HCT116 (cell line): ENCODE results near the gene LTBP1. TPM values are rescaled to one million over a fixed set of nuclear protein-coding genes. Genes with fewer than 3 reads are reported as not detected.

ENCODE experiments used
- ATAC-seq: fragments of 200-7000 bp; cut with Tn5 transposase; 2 replicates; pipeline ENCODE4 v1.9.1; 2020; ENCODE audit warnings: mild to moderate bottlenecking, moderate library complexity
- BruUV-seq: library from RNA; stranded (reverse); fragments of 400-500 nt; replicated peaks from 2 replicates; lab custom pipeline; 2021; lab: Mats Ljungman, UMichigan
- CTCF ChIA-PET: fragments of 300-600 bp; sonication (Branson Sonifier 250); formaldehyde crosslinking; loops from one replicate; lab custom pipeline; 2021; ENCODE audit warnings: antibody characterized with exemption; lab: Charles Lee
- POLR2A ChIA-PET: fragments of 300-600, 350-600 bp; sonication (Branson Sonifier 250); formaldehyde crosslinking; loops from one replicate; lab custom pipeline; 2021; ENCODE audit warnings: antibody characterized with exemption; lab: Charles Lee
- RAD21 ChIA-PET, 2 experiments: fragments of 300-600 bp; sonication (Branson Sonifier 250); formaldehyde crosslinking; loops; one replicate each; lab custom pipeline; 2023; ENCODE audit warnings: low total read pairs in 2 of 2; ENCODE audit not compliant: uncharacterized antibody in 2 of 2, unreplicated experiment in 2 of 2, low non-redundant PET in 1 of 2; lab: Charles Lee
- DNase-seq: peaks from one replicate; pipeline ENCODE4 v3.0.0-alpha.2; 2010; ENCODE audit warnings: low read depth, low spot score
- H2AFZ ChIP-seq: fragments of 200-600 bp; shearing (Covaris generic), sonication (generic); 2 replicates; pipeline ENCODE4 v1.6.1; 2017; ENCODE audit warnings: low read depth, mixed run types, mixed read lengths, antibody characterized with exemption, low read length; ENCODE audit not compliant: poor library complexity, severe bottlenecking
- H3K27ac ChIP-seq: 2 replicates; pipeline ENCODE4 v1.5.1; 2012; ENCODE audit warnings: low read depth, low read length
- H3K27me3 ChIP-seq: fragments of 200-600 bp; sonication (generic); 2 replicates; pipeline ENCODE4 v1.6.1; 2016; ENCODE audit warnings: mixed run types, low read length, mixed read lengths; ENCODE audit not compliant: insufficient read depth
- H3K36me3 ChIP-seq, 2 experiments: fragments of 200-500 bp in 1 of 2; fragments of 200-600 bp in 1 of 2; sonication (Bioruptor generic) in 1 of 2; sonication (generic) in 1 of 2; 2 replicates each; pipeline versions ENCODE4 v1.5.1 to v1.6.1; 2014 to 2016; ENCODE audit warnings: low read length in 2 of 2, inconsistent platforms in 1 of 2, mixed read lengths in 1 of 2, mixed run types in 1 of 2; ENCODE audit not compliant: insufficient read depth in 2 of 2, control insufficient read depth in 1 of 2
- H3K4me1 ChIP-seq, 2 experiments: fragments of 200-600 bp in 1 of 2; sonication (generic) in 1 of 2; 2 replicates each; pipeline versions ENCODE4 v1.5.1 to v1.6.1; 2012 to 2017; ENCODE audit warnings: low read length in 2 of 2, inconsistent platforms in 1 of 2, mild to moderate bottlenecking in 1 of 2, mixed read lengths in 1 of 2, mixed run types in 1 of 2, moderate library complexity in 1 of 2; ENCODE audit not compliant: insufficient read depth in 2 of 2, control insufficient read depth in 1 of 2
- H3K4me2 ChIP-seq: fragments of 200-600 bp; sonication (generic); 2 replicates; pipeline ENCODE4 v1.6.1; 2017; ENCODE audit warnings: mixed run types, low read length, mixed read lengths
- H3K4me3 ChIP-seq, 2 experiments: fragments of 200-600 bp in 1 of 2; sonication (generic) in 1 of 2; replicated peaks in 1 of 2; 2 replicates each; pipeline ENCODE4 v1.5.1; 2011 to 2016; ENCODE audit warnings: low read length in 2 of 2, control low read depth in 1 of 2, low read depth in 1 of 2, mild to moderate bottlenecking in 1 of 2, mixed read lengths in 1 of 2, mixed run types in 1 of 2
- H3K79me2 ChIP-seq: fragments of 200-600 bp; sonication (generic); 2 replicates; pipeline ENCODE4 v1.6.1; 2017; ENCODE audit warnings: mild to moderate bottlenecking, mixed run types, low read length, moderate library complexity, mixed read lengths; ENCODE audit not compliant: insufficient read depth
- H3K9ac ChIP-seq: fragments of 200-600 bp; sonication (generic); 2 replicates; pipeline ENCODE4 v1.6.1; 2016; ENCODE audit warnings: low read length, mixed read lengths
- H3K9me2 ChIP-seq: fragments of 200-600 bp; sonication (generic), shearing (Covaris generic); 2 replicates; pipeline ENCODE4 v1.6.1; 2017; ENCODE audit warnings: mixed run types, mild to moderate bottlenecking, moderate library complexity; ENCODE audit not compliant: insufficient read depth
- H3K9me3 ChIP-seq, 2 experiments: fragments of 200-500 bp in 1 of 2; fragments of 200-600 bp in 1 of 2; sonication (Bioruptor generic) in 1 of 2; sonication (generic) in 1 of 2; 2 replicates each; pipeline ENCODE4 v1.6.1; 2014 to 2017; ENCODE audit warnings: low read length in 2 of 2, mixed read lengths in 2 of 2, inconsistent platforms in 1 of 2, low read depth in 1 of 2, mild to moderate bottlenecking in 1 of 2, mixed run types in 1 of 2, moderate library complexity in 1 of 2; ENCODE audit not compliant: control insufficient read depth in 1 of 2, insufficient read depth in 1 of 2
- H4K20me1 ChIP-seq: fragments of 200-600 bp; sonication (generic), shearing (Covaris generic); 2 replicates; pipeline ENCODE4 v1.6.1; 2017; ENCODE audit warnings: mixed run types, mild to moderate bottlenecking, moderate library complexity; ENCODE audit not compliant: insufficient read depth
- CBX3 ChIP-seq: IDR thresholded peaks from 2 replicates; pipeline ENCODE4 v1.6.1; 2012; ENCODE audit warnings: low read depth
- EGR1 ChIP-seq: IDR thresholded peaks from 2 replicates; pipeline ENCODE4 v1.6.1; 2012; ENCODE audit warnings: low read depth
- ELF1 ChIP-seq: IDR thresholded peaks from 2 replicates; pipeline ENCODE4 v1.6.1; 2012; ENCODE audit warnings: low read depth, borderline replicate concordance
- EZH2 ChIP-seq: fragments of 200-600 bp; sonication (generic); IDR thresholded peaks from 2 replicates; pipeline ENCODE4 v1.6.1; 2017; ENCODE audit warnings: antibody characterized with exemption, mixed run types
- EZH2phosphoT487 ChIP-seq: fragments of 200-600 bp; IDR thresholded peaks from 2 replicates; pipeline ENCODE4 v1.6.1; 2018; ENCODE audit warnings: antibody characterized with exemption, borderline replicate concordance
- FOSL1 ChIP-seq: IDR thresholded peaks from 2 replicates; pipeline ENCODE4 v1.6.1; 2012; ENCODE audit warnings: low read depth
- JUND ChIP-seq: IDR thresholded peaks from 2 replicates; pipeline ENCODE4 v1.6.1; 2012
- POLR2AphosphoS5 ChIP-seq: IDR thresholded peaks from 2 replicates; pipeline ENCODE4 v1.6.1; 2011; ENCODE audit warnings: mild to moderate bottlenecking, low read depth, low read length, moderate library complexity
- REST ChIP-seq: IDR thresholded peaks from 2 replicates; pipeline ENCODE4 v1.6.1; 2012; ENCODE audit warnings: low read depth
- SIN3A ChIP-seq: IDR thresholded peaks from 2 replicates; pipeline ENCODE4 v1.6.1; 2012; ENCODE audit warnings: low read depth
- SRF ChIP-seq: IDR thresholded peaks from 2 replicates; pipeline ENCODE4 v1.6.1; 2012; ENCODE audit warnings: low read depth
- TCF7L2 ChIP-seq: IDR thresholded peaks from 2 replicates; pipeline ENCODE4 v1.7.0; 2011; ENCODE audit warnings: borderline replicate concordance, inconsistent platforms; ENCODE audit not compliant: insufficient read depth, insufficient read length; ENCODE audit errors: extremely low read depth
- YY1 ChIP-seq: IDR thresholded peaks from 2 replicates; pipeline ENCODE4 v1.6.1; 2011; ENCODE audit warnings: low read length, low read depth, moderate library complexity, mild to moderate bottlenecking; ENCODE audit not compliant: insufficient replicate concordance; ENCODE audit errors: extremely low read depth
- ZBTB33 ChIP-seq: IDR thresholded peaks from 2 replicates; pipeline ENCODE4 v1.6.1; 2011; ENCODE audit warnings: mild to moderate bottlenecking, low read length, moderate library complexity; ENCODE audit not compliant: insufficient replicate concordance; ENCODE audit errors: extremely low read depth
- ZFX ChIP-seq: fragments of 450-650 bp; IDR thresholded peaks from 2 replicates; pipeline ENCODE4 v1.6.1; 2017
- ZNF274 ChIP-seq: fragments of 200-500 bp; sonication (Bioruptor generic); IDR thresholded peaks from 2 replicates; pipeline ENCODE4 v1.6.1; 2014; ENCODE audit warnings: mild to moderate bottlenecking, low read depth, low read length, inconsistent platforms
- intact Hi-C: fragments of 100-400 bp; cut with micrococcal nuclease; formaldehyde crosslinking; loops from 2 replicates; pipeline ENCODE4 v1.10.0; 2022
- total RNA-seq: library from RNA; stranded (reverse); gene quantifications from one replicate; pipeline ENCODE4 v1.2.1, GENCODE V29; 2021; ENCODE audit not compliant: unreplicated experiment
- TF ChIP-seq, protein P1 (sequence below): IDR thresholded peaks from 2 replicates; pipeline ENCODE4 v1.6.1; 2012
- TF ChIP-seq, protein P2 (sequence below), 3 experiments: fragments of 200-600 bp in 1 of 3; sonication (generic) in 1 of 3; IDR thresholded peaks in 2 of 3; conservative IDR thresholded peaks in 1 of 3; 2 replicates each; pipeline ENCODE4 v1.5.1; 2012 to 2017; ENCODE audit warnings: low read depth in 2 of 3, low read length in 2 of 3, antibody characterized with exemption in 1 of 3, borderline replicate concordance in 1 of 3, control low read depth in 1 of 3, mild to moderate bottlenecking in 1 of 3, mixed read lengths in 1 of 3, mixed run types in 1 of 3, moderate library complexity in 1 of 3; ENCODE audit not compliant: insufficient read depth in 1 of 3

Gene LTBP1
- total RNA-seq, 1 experiment from 2014 or later = 5.1 TPM

GRCh38 chr2:33042265-33042664, 95.5 kb downstream of the LTBP1 start (continued):
- no peak for TF ChIP-seq ZFX
- TF ChIP-seq SIN3A = no peak
- no peak for TF ChIP-seq CBX3

DNA sequence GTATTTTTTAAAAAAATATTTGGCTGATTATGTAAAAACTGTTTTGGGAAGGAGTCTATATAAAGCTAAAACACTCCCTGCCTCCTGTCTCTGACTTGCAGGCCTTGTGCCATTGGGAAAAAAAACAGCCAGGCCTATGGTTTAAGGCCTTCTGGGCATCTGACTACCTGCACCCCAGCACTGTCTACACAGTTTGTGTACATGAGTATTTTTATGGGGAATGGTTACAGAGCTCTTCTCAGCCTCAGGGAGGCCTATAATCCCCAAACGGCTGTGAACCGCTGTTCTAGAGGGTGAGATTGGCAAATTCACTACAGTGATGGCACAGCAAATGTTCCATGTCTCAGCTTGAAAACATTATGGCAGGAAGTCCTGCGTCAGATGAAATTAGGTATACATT, 96.1 kb downstream of the LTBP1 start:
- Histone ChIP-seq H3K79me2 (no peaks in the 10 kb centered on the region), H3K4me2 (no peak overlapping the region), H4K20me1 (no peaks in the 10 kb centered on the region), H3K4me3 (no peak overlapping the region), H3K4me1 (no peaks in the 10 kb centered on the region), H3K9me3 (no peaks in the 10 kb centered on the region), H3K27me3 (no peaks in the 10 kb centered on the region), H3K27ac (no peak overlapping the region), H2AFZ (no peak overlapping the region), H3K36me3 (no peaks in the 10 kb centered on the region), H3K9me2 (no peaks in the 10 kb centered on the region), H3K9ac (no peak overlapping the region)
- DNase-seq (no peak), ATAC-seq (no peak)
- intact Hi-C loops = no loop called here
- CTCF ChIA-PET = interaction anchor here (2.2 kb wide), 1 partner anchor 10 kb away, joined by 7 read pairs; no protein-coding TSS in a partner anchor
- POLR2A ChIA-PET = no interaction called here
- RAD21 ChIA-PET = no interaction called here
- no peak for TF ChIP-seq TCF7L2
- TF ChIP-seq POLR2AphosphoS5 = no peak
- no peak for TF ChIP-seq CBX3
- TF ChIP-seq YY1 = no peak
- TF ChIP-seq EZH2 = no peak
- no peak for TF ChIP-seq ZBTB33
- no peak for TF ChIP-seq SIN3A
- no peak for TF ChIP-seq ZFX
- no peak for TF ChIP-seq EGR1
- no peak for TF ChIP-seq REST
- TF ChIP-seq, protein P1, sequence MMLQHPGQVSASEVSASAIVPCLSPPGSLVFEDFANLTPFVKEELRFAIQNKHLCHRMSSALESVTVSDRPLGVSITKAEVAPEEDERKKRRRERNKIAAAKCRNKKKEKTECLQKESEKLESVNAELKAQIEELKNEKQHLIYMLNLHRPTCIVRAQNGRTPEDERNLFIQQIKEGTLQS = no peak
- no peak for TF ChIP-seq ELF1
- TF ChIP-seq FOSL1 = no peak
- TF ChIP-seq ZNF274 = no peak
- TF ChIP-seq, protein P2, sequence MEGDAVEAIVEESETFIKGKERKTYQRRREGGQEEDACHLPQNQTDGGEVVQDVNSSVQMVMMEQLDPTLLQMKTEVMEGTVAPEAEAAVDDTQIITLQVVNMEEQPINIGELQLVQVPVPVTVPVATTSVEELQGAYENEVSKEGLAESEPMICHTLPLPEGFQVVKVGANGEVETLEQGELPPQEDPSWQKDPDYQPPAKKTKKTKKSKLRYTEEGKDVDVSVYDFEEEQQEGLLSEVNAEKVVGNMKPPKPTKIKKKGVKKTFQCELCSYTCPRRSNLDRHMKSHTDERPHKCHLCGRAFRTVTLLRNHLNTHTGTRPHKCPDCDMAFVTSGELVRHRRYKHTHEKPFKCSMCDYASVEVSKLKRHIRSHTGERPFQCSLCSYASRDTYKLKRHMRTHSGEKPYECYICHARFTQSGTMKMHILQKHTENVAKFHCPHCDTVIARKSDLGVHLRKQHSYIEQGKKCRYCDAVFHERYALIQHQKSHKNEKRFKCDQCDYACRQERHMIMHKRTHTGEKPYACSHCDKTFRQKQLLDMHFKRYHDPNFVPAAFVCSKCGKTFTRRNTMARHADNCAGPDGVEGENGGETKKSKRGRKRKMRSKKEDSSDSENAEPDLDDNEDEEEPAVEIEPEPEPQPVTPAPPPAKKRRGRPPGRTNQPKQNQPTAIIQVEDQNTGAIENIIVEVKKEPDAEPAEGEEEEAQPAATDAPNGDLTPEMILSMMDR (IDR thresholded peaks at IDR 0.05 in 2 of 3, conservative IDR thresholded peaks at IDR 0.05 in 1 of 3; ENCODE audit: borderline replicate concordance in 1 of 3, insufficient read depth in 1 of 3, low read depth in 2 of 3, low read length in 2 of 3) = no peak
- no peak for TF ChIP-seq SRF
- TF ChIP-seq EZH2phosphoT487 = no peak
- no peak for TF ChIP-seq JUND
- no TSS peak for BruUV-seq
